Muscle of arm (tissue), 12 donors: ENCODE results near the gene IRF7. TPM values are rescaled to one million over a fixed set of nuclear protein-coding genes. Genes with fewer than 3 reads are reported as not detected.

Experiments used
- DNase-seq: peaks from one replicate; pipeline ENCODE4 v3.0.0-alpha.2; 2013
- polyA plus RNA-seq, 12 donors: library from polyadenylated mRNA; unstranded; fragments of 120-200 nt; gene quantifications; one replicate each; pipeline ENCODE4 v1.2.1, GENCODE V29; 2013; ENCODE audit not compliant: insufficient read length in 12 of 12

Gene IRF7
- polyA plus RNA-seq, 12 donors, result 6.6 to 15.3 (median 9.9) TPM; not detected in 1

- no peak for DNase-seq
Measured at GRCh38 chr11:623349-623869, 7.7 kb upstream of the IRF7 start.

GRCh38 chr11:621838-622237 is 6.1 kb upstream of the IRF7 start:
- DNase-seq, result no peak

GRCh38 chr11:620935-621814 is 5.4 kb upstream of the IRF7 start:
- no peak for DNase-seq

- DNase-seq, result no peak
Measured at GRCh38 chr11:620201-620600, 4.5 kb upstream of the IRF7 start.

GRCh38 chr11:619628-620050 is 3.9 kb upstream of the IRF7 start:
- no peak for DNase-seq

- no peak for DNase-seq
Measured at GRCh38 chr11:618856-619627, 3.3 kb upstream of the IRF7 start.

GRCh38 chr11:617912-618682 is 2.3 kb upstream of the IRF7 start:
- DNase-seq, result no peak

GRCh38 chr11:617199-617911 is 1.6 kb upstream of the IRF7 start:
- DNase-seq, result no peak

GRCh38 chr11:616320-617198 is 809 bp upstream of the IRF7 start:
- no peak for DNase-seq

- DNase-seq, result no peak
Measured at GRCh38 chr11:614623-615503, 887 bp downstream of the IRF7 start.

- DNase-seq, result no peak
Measured at GRCh38 chr11:614021-614622, 1.6 kb downstream of the IRF7 start.

- no peak for DNase-seq
Measured at GRCh38 chr11:613369-613968, 2.3 kb downstream of the IRF7 start.

GRCh38 chr11:612961-613300 is 2.8 kb downstream of the IRF7 start:
- no peak for DNase-seq

- peak; percentile 51 for DNase-seq
Measured at GRCh38 chr11:612201-612960, 3.4 kb downstream of the IRF7 start.

- DNase-seq, result no peak
Measured at GRCh38 chr11:611001-611996, 4.5 kb downstream of the IRF7 start.

- DNase-seq, result no peak
Measured at GRCh38 chr11:610146-610801, 5.5 kb downstream of the IRF7 start.
